HG02588 (cell line): ENCODE data around the gene GRB14.
"Not testable (repeated sequence)": the region's sequence is repeated elsewhere in the genome, so short reads cannot be mapped to it uniquely, and the experiment has no call there.

Experiments
- ATAC-seq: cut with Tn5 transposase; IDR thresholded peaks from one replicate; pipeline ENCODE4 v1.9.1; 2021; ENCODE audit warnings: mild to moderate bottlenecking, moderate library complexity; ENCODE audit not compliant: unreplicated experiment

Gene GRB14

DNA sequence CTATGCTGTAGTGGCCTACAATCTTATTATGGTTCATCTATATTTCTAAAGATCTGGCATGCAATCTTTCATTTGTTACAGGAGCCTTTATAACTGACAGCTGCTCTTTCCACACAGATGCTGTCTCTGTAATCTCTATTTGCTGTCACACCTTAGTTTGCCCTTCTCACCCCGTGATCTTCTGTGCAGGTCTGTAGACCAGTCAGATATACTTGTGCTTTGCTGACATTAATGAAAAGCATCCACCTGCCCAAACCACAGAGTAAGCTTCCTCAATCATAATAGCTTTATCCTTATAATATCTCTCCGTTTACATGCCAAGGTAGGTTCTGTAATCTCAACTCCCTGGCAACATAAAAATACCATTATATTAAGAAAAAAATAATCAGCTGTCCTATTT is 122.4 kb downstream of the GRB14 start:
- no peak for ATAC-seq

- ATAC-seq, result no peak
These were observed 124.4 kb downstream of the GRB14 start for GRCh38 chr2:164496881-164497280.

DNA sequence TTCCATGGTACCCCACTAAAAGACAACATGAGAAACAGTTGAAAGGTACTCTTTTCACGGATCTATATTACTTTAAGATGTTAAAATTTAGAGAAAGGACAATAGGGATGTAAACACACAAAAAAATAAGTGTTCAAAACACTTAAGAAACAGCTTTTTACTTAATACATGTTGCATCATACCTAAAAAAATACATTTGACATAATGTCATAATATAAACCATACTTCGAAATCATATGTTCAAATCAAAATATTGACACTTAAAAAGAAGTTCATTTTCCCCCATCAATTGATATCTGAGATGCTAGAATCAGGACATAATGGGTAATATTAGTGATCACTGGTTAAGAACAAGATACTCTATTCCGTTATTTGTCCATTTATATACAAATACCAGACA is 124.9 kb downstream of the GRB14 start:
- ATAC-seq, result no peak

DNA sequence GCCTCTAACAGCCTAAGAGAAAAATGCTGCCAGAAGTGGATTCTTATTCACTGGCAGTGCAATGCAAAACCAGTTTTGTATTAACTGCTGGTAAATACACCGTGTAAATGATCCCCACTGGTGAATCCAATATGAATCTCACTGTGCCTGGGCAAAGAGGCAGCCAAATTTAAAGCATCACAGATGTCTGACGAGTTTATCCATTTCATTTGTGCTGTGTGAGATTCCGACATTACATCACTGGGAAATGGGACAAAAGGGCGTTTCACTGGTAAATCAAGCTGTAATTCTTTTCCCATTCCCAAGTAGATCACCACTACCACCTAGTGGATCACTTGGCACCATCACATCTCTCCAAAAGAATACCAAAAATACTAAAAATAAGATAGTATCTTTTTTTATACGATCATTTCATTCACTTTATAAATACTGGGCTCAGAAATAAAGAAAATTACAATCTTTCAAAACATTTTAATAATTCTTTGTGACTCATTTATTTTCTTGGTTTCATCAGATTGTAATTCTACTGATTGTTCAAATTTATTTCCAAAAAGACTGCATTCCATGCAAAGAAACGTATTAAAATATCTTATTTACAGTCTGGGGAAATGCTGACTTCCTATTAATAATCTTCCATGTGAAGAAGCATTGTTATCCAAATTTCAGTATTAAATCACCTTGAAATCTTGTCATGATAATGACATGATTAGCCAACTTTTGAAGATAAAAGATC is 125.6 kb downstream of the GRB14 start:
- ATAC-seq, result no peak

- ATAC-seq, result no peak
These were observed 135.7 kb downstream of the GRB14 start for GRCh38 chr2:164485541-164485940.

DNA sequence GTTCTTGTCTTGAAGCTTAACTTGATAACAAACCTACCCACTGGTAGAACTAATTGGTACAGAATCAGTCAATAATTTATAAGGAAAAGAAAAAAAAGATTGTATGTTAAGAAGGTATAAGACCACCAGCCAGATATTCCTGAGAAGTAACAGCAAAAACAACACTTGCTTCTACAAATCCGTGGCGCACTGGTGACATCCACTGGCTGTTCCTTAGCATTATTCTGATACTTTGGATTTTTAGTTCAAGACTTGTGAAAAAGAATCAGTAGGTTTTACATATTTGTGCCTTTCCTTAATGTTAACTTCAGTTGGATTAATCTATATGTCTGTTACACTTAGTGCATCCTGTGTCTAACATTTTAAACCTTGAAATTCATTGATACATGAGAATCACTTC is 141.8 kb downstream of the GRB14 start:
- ATAC-seq, result no peak

GRCh38 chr2:164478205-164478604 is 143.1 kb downstream of the GRB14 start:
- no peak for ATAC-seq

GRCh38 chr2:164474873-164475272 is 146.4 kb downstream of the GRB14 start:
- ATAC-seq, result no peak

DNA sequence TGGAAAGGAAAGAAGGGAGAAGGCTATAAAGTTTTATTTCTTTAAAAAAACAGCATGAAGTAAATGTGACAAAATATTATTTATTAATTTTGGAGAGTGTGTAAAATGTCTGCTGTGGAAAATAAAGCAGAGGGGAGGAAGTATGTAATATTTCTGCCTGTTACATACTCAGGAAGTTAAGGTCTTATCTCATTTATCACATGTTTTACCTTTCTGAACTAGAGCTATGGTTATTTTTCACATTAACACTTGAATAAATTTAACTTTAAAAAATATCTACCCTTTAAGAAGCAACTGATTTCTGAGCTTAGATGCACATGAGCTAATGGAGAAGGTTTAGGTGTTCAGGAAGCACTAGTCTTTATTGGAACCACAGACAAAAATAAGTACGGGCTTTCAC is 148.3 kb downstream of the GRB14 start:
- no peak for ATAC-seq

- ATAC-seq, result not testable (repeated sequence)
These were observed 156.2 kb downstream of the GRB14 start for GRCh38 chr2:164465047-164465446.

- no peak for ATAC-seq
These were observed 156.9 kb downstream of the GRB14 start for GRCh38 chr2:164464376-164464775.

- ATAC-seq, result no peak
These were observed 162.5 kb downstream of the GRB14 start for GRCh38 chr2:164458792-164459191.

DNA sequence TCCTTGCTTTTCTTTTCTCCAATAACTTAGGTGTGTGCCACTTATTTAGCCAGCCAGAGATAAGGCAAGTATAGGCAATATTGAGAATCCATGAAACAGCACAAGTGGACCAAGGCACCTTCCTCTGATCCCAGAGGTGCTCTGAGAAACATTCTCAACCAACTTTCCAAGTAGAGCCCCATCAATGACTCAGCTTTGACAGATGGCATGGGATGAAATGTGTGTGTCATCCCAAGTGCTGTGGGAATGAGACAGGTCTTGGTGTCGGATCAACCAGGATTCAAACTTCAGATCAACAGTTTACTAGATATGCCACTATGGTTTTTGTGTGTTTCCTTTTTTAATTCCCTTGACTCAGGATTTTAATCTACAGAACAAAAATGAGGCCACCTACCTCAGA is 164.0 kb downstream of the GRB14 start:
- no peak for ATAC-seq

- no peak for ATAC-seq
These were observed 164.7 kb downstream of the GRB14 start for GRCh38 chr2:164456619-164457018.

DNA sequence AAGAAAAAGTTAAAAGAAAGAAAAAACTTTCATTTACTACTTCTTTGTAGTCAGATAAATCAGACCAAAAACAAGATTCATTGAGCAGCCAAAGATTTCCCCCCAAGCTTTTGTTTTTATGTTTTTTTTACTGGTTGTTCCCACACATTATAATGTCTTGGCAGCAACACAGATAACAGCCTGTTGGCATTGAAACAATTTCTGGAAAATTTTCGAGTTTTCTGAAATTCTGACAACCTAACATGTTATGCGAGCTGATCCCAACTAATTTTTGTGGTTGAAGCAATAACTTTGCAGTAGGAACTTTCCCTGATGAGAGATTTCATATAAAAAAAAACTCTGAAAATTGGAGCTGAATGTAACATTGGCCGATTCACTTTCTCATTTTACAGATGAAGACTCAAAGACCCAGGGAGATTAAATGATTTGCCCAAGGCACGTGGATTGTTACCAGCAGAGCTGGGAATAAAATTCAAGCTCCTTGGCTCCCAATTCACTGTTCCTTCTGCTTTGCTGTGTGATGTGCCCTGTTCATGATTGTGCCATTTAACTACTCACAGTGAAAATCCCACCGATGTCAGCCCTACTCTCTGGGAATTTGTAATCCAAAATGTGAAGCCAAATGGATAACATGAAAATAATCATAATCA is 167.5 kb downstream of the GRB14 start:
- no peak for ATAC-seq

GRCh38 chr2:164450278-164450677 is 171.0 kb downstream of the GRB14 start:
- no peak for ATAC-seq

DNA sequence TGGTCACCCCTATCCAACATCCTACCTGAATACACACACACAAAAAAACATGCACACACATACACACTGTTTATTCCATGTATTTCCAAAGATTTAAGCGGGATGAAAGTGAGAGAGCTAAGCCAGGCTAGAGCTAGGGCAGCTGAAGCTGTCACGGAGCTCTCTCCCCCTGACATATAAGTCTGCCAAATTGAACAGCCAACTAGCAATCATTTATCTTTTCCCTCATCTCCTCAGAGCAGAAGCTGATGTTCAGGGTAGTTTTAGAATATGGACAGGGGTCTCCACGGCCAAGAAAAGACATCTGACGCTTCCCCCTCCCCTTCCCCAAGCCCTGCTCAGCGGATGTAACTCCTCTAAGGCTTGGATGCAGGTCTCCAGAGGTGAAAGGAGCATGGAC is 171.6 kb downstream of the GRB14 start:
- no peak for ATAC-seq

DNA sequence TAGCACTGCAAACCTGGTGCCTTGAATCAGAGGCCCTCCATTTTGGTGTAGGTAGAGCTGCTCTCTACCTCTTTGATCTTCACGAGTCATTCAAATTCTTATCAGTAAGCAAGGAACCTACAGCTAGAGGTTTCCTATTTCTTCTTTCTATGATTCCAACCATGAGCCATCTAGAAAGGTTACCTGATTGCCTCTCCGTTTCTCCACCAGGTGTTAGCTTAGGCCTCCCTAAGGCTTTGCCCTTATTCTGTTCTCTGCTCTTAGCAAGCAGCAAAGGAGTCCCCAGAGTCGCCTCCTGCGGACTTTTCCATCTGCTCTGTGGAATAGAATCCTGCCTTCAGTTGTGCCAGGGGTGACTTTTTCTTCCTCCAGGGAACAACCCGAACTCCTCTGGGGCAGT is 173.6 kb downstream of the GRB14 start:
- ATAC-seq, result no peak
